Right hindlimb (tissue), 1 donor: ENCODE results near the gene TMBIM4.

Source experiments
- DNase-seq: peaks from one replicate; pipeline ENCODE4 v3.0.0-alpha.2; 2018

TMBIM4 gene

DNA sequence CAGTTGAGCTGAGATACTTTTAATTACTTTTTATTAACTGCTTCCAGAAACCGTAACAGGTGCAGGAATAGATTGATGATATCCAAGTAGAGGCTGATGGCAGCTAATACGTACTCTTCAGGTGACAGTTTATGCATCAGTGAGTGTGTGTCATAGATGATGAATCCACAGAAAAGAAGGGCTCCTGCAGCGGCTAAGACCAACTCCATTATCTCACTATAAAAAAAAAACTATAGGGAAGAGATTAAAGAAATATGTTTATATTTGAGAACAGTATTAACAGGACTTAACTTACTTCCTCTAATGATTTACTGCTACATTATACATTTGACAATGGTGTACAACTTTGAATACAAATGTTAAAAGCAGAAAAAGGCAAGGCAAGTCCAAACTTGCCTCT is 31.9 kb downstream of the TMBIM4 start:
- no peak for DNase-seq

DNA sequence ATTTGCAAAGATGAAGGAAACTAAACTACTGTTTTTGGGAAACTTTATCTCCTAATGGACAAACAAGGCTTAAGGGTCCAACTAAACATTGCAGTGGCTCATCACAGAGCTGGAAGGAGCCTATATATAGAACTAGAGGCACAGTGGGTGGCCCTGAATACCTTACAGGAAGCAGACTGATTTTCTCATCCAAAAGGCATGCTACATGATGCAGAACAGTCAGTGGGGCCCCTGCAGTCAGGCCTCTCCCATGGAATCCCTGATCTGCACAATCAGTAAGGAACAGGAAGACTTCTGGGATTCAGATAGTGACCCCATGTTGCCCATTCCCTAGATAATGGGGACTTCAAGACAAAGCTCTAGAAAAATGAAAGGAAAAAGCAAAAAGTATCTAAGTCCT is 37.4 kb downstream of the TMBIM4 start:
- no peak for DNase-seq

DNA sequence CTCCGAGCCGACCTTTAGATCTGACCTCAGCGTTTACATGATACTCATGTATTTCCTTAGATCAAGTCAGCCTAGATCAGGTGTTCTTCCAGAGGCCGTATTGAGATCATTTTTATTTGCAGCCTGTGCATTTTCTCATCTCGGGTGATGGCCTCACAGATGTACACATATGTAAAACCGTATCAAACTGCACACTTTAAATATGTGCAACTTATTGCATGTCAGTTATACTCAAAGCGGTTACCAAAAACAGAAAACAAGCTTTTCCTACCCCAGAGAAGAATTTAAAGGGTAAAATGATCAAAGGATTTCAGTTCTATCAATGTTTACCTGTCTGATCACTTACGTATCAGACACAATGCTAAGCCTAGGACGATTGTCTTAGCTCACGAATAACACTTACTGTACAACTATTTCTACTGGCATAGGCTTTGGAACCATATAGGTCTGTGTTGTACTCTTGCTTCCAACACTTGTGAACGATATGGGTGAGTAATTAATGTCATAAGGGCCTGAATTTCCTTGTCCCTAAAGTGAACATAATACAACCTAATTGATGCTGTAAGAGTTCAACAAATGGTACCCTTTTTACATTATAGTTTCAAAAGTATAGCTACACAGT is 38.6 kb downstream of the TMBIM4 start:
- no peak for DNase-seq

DNA sequence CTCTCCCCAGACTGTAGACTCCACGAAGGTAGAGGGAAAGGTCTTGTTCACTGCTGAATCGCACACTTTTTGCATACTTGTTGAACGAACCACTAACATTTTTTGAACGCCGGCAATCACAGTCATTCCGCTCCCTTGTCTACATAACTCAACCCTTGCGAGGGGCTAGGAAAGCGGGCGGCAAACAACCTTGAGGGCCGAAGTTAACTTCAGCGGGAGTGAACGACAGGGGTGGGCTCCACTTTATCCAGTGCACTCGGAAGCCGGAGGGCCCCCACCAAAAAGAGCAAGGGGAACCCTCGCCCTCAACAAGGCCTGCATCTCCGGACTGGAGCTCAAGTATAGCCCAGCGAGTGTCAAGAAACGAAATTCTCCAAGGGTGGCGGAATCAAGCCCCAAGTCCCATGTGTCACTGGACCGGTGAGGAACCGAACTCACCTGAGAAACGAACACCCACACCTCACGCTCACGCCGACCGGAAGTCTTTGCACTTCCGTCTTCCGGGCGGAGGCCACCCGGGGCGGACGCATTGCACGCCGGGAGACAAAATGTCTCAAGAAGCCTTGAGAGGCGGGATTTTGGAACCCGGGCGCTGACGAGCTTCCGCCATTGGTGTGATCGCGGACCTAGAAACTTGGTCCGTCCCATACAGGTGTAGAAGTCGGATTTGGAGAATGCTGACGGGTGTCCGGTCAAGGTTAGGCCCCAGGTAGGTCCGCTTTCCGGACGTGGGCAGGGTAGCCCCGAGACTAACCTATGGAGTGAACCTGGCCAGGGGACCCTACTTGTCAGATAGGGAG is 39.3 kb downstream of the TMBIM4 start, which contains the start of gene LLPH:
Gene LLPH, minus strand, starts transcription at position 484 of the 800 bp plus-strand sequence. CDS start 1,644 bp downstream, outside the sequence.
- peak; percentile 92 for DNase-seq

DNA sequence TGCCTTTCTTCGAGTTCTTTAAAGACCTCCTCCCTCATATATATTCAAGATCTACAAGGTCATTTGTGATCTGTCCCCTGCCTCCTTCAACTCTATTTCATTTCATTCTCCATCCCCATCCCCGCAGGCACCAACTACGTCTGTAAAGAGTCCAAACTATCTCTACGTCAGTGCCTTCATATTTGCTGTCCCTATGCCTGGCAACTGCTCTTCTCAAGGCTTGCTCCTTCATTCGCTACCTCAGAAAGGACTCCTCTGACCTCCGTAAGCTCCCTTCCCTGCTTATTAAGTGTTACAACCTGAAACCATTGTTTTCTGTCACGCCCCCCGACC is 39.9 kb downstream of the TMBIM4 start:
- no peak for DNase-seq

DNA sequence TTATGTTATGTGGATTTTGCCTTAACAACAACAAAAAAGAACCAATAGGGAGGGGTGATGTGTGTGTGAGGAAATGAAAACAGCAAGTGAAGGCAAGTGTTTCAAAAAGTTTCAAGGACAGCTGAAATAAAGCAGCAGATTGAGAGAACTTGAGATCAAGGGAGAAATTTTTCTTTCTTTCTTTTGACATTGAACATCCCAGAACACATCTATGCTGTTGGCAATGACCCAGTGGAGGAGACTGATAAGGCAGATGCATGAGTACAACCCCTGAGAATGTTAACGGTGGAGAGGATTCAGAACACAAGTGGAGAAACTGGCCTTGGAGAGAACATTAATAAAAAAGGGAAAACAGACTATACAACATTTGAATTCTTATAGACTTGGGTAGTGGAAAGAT is 42.1 kb downstream of the TMBIM4 start:
- no peak for DNase-seq

DNA sequence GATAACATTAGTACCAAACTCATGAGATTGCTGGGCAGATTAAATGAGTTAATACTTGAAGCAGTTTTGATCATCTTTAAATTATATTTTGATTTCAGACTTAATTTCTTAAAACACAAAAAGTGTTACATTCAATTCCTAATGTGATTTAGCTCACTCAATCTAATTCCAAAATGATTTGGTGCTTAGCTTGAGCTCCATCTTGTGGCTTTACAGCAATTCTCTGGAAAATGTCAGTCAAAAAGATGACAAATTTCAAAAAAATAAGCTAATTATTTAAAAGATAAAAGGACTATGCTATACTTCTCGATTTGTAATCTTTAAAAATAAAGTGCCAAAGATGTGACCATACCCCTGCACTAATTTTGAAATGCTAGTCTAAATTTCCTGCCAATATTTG is 49.3 kb downstream of the TMBIM4 start:
- DNase-seq: no peak

DNA sequence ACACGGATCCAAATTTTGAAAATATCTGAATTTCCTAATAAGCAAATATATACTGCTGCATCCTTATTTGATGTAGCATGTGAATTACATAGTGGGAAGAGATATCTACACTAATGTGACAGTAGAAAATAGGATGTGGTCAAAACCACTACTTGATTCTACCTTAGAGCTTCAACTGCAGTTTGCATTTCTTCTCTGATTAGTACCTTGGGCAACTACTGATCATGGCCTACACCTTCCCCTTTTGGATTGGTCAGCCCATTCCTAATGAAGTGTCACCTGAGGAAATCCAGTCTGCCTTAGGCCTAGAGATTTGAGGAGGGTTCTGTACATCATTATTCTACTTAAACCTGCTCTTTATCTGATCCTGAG is 49.9 kb downstream of the TMBIM4 start:
- DNase-seq: no peak

DNA sequence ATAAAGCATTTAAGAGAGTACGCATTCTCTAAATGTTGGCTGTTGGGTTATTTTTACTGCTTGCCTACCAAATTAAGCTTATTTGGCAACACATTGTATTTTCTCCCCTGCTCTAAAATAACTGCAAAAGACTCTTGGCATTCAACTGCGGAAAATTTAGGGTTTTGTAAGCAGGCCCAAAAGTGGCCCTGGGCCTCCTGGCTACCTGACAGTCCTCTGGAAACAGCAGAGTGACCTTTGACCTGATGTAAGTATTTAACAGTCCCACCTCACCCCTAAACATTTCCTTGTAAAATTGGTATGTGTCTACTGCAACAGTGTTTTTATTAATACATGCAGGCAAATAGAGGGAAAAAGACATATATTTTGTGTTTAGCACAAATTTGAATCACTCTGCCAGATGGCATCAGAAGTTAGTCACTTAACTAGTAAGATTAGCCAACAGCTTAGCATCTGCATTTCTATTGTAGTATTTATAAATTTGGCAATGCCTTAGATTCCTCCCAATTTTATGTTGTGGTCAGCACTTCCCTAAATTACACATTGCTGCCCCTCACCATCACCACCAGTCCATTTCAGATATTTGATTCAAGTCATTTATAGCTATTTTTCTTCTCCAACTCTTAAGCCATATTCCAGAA is 50.4 kb downstream of the TMBIM4 start:
- no peak for DNase-seq

DNA sequence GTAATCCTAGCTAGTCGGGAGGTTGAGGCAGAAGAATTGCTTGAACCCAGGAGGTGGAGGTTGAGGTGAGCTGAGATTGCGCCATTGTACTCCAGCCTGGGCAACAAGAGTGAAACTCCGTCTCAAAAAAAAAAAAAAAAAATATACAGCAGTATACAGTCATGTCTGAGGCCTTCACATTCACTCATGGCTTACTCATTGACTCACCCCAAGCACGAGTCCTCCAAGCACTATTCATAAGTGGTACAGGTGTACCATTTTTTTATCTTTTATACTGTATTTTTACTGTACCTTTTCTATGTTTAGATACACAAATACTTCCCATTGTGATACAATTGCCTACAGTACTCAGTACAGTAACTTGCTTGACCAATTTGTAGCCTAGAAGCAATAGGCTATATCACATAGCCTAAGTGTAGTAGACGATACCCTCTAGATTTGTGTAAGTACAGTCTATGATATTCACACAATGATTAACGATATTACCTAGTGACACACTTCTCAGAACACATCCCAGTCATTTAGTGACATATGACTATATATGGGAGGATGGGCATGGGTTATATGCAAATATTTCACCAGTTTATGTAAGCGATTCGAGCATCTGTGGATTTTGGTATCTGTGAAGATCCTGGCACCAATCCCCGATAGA is 51.4 kb downstream of the TMBIM4 start:
- no peak for DNase-seq

DNA sequence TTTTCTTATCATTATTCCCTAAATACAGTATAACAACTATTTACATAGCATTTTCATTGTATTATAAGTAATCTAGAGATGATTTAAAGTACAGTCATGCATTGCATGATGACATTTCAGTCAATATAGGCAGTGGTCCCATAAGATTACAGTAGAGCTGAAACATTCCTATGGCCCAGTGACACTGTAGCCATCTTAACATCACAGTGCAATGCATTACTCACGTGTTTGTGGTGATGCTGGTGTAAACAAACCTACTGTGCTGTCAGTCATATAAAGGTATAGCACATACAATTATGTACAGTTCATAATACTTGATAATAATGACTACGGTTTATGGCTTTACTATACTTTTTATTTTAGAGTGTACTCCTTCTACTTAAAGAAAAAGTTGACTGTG is 52.6 kb downstream of the TMBIM4 start:
- no peak for DNase-seq

DNA sequence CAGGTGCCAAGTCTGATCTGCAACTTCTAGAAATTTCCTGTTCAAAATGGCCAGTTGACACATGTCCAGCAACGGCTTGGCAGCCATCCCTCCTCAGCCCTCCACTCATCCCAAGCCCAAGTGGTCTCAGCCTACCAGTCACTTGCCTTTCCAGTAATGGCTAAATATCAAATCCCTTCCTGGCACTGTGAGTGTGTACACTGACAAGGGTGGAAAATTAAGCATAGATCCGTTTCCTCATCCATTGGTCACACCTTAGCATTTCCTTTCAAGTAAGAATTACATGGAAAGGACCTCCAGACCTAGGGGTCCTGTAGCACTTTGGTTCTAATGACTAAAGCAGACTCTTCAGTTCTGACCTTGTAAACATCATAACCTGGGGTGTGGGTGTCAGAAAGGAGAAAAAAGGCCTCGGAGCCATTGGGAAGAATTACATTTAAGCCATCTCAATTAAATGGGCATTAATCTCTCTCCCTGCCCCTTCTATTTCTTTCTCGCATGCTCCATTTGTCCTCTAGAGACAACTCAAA is 54.7 kb downstream of the TMBIM4 start:
- DNase-seq: peak; percentile 30

DNA sequence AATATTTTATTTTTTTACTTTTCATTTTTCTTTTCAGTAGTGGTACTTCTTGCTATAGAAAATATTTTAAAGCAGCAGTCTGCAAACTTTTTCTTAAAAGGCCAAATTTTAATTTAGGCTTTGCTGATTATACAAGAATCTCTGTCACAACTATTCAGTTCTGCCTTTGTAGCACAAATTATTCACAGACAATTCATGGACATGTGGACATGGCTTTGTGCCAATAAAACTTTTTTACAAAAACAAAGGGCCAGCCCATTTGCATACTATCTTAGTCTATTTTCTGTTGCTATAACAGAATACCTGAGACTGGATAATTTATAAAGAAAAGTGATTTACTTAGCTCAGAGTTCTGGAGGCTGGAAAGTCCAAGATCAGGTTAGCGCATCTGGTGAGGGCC is 56.3 kb downstream of the TMBIM4 start:
- DNase-seq: no peak

DNA sequence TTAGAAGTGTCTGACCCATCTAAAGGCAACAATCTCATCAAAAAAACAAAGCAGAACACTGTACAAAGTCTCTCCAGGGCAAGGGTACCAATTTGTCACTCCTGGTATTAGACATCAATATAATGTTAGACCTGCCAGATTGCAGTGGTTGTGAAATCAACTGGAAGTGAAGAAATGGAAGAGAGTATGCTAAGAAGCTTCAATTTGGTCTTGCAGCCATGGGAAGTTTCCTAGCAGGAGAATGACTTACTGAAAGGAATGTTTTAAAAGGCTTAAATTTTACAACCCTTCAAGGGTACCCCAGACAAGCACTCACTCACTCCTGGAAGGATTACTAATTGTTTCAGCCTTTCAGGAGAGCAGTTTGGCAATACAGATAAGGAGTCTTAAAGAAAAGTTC is 58.2 kb downstream of the TMBIM4 start:
- DNase-seq: no peak

DNA sequence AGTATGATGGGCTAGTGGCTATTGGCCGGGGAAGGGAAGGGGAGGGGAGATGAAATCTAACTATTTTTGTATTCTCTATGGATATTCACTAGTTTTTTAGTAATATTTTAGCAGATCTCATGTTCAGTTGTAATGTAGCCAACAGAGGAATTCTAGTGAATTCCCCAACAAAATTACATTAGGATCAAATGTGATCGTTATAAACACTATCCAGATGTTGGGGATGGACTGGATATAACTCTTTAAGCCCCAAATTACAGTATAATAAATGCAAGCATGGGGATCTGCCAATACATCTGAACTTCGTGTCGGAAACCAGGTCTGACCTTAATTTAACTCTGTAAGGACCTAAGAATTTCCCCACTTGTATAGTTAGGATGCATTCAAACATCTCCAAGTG is 60.7 kb downstream of the TMBIM4 start:
- DNase-seq: no peak

DNA sequence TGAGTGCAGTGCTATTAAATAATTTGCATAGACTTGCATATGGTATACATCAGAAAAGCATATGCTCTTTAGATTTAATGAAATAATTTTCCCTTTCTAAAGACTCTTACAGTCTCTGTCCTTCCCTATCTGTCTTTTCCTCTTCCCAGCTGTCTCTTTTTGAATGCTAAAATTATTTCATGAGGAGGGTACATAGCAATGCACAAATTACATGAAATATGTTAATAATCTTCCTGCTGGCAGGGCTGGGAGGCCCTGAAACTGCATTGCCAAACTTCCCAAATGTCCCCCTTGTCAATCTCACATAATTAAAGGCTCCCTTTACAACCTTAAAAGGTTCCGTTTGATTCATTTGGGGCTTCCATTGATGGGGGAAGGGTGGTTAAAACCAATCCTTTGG is 61.4 kb downstream of the TMBIM4 start:
- DNase-seq: no peak

DNA sequence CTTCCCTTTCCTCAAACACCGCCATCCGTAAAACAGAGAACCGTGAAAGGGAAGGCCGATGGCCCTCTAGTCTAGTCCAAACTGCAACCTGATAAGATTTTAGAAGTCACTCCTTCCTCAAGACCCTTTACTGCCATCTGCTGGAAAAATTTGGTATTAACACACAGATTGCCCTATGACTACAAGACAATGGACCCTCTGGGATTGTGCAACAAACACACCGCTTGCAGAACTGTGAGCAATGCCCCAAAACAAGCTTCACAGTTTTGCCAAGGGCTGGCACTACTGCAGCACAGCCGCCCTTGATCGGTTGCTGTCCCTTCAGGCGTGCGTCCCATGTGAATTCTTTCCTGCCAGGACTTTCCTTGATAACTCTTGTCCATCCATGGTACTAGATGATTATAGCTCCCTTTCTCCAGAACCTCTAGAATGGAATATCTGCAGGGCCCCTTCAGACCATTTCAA is 62.3 kb downstream of the TMBIM4 start:
- peak; percentile 52 for DNase-seq

DNA sequence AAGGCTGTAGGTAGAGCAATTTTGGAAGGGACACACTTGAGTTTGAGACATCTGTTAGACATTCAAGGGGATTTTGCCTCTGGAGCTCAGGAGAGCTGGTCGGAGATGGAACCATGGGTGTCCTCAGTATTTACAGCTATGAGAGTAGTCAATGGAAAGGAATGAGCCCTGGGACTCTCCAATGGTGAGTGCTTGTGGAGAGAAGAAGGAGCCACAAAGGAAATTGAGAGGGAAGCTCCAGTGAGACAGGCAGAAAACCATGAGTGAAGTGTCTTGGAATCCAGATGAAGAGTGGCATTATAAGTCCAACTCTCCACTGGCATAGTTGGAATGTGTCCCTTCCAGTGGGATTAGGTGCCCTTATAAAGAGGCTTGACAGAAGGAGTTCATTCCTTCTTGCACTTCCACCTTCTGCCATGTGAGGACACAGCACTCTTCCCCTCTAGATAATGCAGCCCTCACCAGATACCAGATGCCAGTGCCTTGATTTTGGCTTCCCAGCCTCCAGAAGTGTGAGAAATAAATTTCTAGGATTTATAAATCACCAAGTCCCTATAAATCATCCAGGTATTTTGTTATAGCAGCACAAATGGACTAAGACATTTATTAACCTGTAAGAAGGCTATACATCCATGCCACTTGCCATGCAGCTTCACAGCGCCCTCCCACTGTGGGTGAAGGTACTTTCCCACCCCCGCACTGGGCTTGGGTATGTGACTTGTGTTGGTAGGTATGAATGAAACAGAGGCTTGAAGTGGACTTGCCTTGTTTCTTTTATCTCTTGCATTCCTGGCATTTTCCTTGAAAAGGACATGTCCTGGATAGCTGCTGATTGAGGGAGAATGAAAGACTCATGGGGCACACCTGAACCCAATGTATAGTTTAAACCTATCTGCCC is 66.5 kb downstream of the TMBIM4 start:
- no peak for DNase-seq

DNA sequence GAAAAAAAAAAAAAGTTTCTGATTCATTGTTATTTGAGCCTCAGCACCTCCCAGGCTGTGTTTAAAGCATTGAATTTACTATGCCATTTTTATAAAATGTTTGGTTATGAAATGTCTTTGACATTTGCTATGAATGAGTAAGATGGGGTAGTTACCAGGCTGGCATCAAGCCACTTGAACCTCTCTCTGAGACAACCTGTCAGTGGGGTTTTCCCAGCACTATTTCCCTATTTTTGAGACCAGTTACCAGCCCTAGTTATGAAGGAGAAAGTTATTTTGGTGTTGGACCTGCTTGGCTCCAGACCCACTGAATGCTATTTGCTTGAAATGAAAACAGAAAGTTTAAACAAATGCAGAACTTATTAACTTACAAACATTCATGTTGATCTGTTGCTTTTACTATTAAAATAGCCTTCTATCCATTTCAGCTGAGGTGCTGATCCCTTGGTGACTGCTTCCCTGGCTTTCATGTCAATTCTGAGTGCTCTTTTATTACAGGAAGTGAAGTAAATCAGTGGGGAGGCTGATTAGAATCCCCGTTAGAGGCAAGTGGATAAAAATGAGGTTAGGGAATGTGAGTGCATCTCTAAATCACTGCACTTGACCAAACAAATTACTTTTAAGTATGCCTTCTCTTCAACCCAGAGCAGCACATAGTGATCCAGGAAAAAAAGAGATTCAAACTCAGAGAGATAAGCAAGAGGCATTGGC is 77.1 kb downstream of the TMBIM4 start:
- DNase-seq: no peak

DNA sequence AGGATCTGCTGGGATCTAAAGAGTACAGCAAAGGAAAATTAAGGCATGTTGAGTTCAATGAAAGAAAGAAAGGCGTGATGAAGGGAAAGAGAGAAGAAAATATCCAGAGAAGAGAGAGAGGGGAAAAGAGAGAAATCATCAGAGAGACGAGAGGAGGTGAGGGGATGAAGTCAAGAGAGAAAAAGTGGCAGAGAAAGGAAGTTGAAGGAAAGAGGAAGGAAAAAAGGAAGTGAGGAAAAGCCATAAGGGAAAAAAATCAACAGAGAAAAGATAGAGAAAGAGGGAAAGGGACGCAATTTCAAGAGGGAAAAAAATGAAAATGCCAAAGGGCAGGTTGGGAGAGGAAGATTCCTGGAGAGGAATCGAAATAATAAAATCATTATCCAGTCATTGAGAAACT is 79.6 kb downstream of the TMBIM4 start:
- no peak for DNase-seq

DNA sequence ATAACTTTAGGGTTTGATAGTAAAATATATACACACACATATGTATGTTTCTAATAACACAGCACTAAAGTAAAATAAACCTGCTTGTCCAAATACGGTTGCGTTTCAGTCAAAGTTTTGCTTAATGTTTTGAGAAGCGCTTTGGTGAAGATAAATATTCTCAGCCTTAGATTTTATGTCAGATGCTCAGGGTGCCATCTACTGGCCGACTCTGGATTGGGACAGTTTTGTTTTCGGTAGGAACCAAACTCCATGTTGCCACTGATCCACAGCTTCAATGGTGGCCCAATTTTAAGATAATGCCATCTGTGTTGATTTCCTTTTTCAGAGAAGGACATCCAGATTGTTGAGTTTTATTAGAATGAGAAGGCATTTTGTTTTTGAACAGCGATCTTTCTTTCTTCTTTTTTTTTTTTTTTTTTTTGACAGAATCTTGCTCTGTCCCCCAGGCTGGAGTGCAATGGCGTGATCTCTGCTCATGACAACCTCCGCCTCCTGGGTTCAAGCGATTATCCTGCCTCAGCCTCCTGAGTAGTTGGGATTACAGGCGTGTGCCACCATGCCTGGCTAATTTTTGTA is 82.3 kb downstream of the TMBIM4 start:
- peak; percentile 79 for DNase-seq
